Transverse colon (tissue), 4 donors: Measurements from ENCODE around the gene INTS2. TPM values are rescaled to one million over a fixed set of nuclear protein-coding genes. Genes with fewer than 3 reads are reported as not detected.

Experiments
- DNase-seq: peaks from one replicate; pipeline ENCODE4 v3.0.0-alpha.2; 2019
- H3K27ac ChIP-seq, 4 donors: fragments of 200-600 bp; sonication (generic); 2 replicates each; pipeline ENCODE4 v1.5.1; 2016 to 2018; ENCODE audit warnings: inconsistent platforms in 4 of 4
- H3K27me3 ChIP-seq: fragments of 200-600 bp; sonication (generic); 2 replicates; pipeline ENCODE4 v1.5.1; 2017; ENCODE audit warnings: inconsistent platforms
- H3K36me3 ChIP-seq, 4 donors: fragments of 200-600 bp; sonication (generic); 2 replicates each; pipeline ENCODE4 v1.5.1; 2017 to 2019; ENCODE audit warnings: inconsistent platforms in 4 of 4
- H3K4me1 ChIP-seq, 4 donors: fragments of 200-600 bp; sonication (generic); 2 replicates each; pipeline ENCODE4 v1.5.1; 2017 to 2020; ENCODE audit warnings: inconsistent platforms in 4 of 4
- H3K4me3 ChIP-seq, 4 donors: fragments of 200-600 bp; sonication (generic); 1 replicate in 1 of 4; 2 replicates in 3 of 4; pipeline versions ENCODE4 v1.5.1 to v1.6.1; 2017 to 2019; ENCODE audit warnings: inconsistent platforms in 4 of 4
- H3K9me3 ChIP-seq, 2 donors: fragments of 200-600 bp; sonication (generic); 2 replicates each; pipeline ENCODE4 v1.5.1; 2017 to 2019; ENCODE audit warnings: inconsistent platforms in 2 of 2
- EP300 ChIP-seq: sonication (generic); formaldehyde crosslinking; IDR thresholded peaks from one replicate; pipeline ENCODE4 v1.6.1; 2017; ENCODE audit warnings: antibody characterized with exemption, low read depth
- POLR2A ChIP-seq: fragments of 450-650 bp; IDR thresholded peaks from one replicate; pipeline ENCODE4 v1.6.1; 2016; ENCODE audit warnings: antibody characterized with exemption, mild to moderate bottlenecking, moderate library complexity
- POLR2AphosphoS5 ChIP-seq, 3 donors: sonication (generic); formaldehyde crosslinking; IDR thresholded peaks; one replicate each; pipeline ENCODE4 v1.6.1; 2016; ENCODE audit warnings: antibody characterized with exemption in 3 of 3
- WGBS, 2 donors: methylation state at CpG; one replicate each; pipeline ENCODE4 v1.1.5; 2018; ENCODE audit warnings: low coverage in 1 of 2; 5-methylcytosine and 5-hydroxymethylcytosine counted together
- in situ Hi-C, 4 donors: fragments of 200-750 bp; cut with MboI; loops; one replicate each; pipeline versions ENCODE4 v1.15.0 to v1.15.1; 2017; ENCODE audit warnings: low sequenced_read_pairs in 3 of 4, low pct_ligation_motif_present in 1 of 4, low pct_unique_long_range_greater_than_20kb in 1 of 4
- intact Hi-C: fragments of 100-400 bp; cut with DNase I; formaldehyde crosslinking; loops from one replicate; pipeline ENCODE4 v1.15.1; 2023; ENCODE audit warnings: low total_unique reads
- total RNA-seq, 4 donors: library from RNA; depleted of rRNA; stranded (reverse); fragments of >200 nt; gene quantifications; one replicate each; pipeline ENCODE4 v1.1.0, GENCODE V29; 2016
- TF ChIP-seq, protein P1 (sequence below), 5 experiments: fragments of 200-600 bp in 3 of 5; fragments of 450-650 bp in 2 of 5; sonication (generic) in 3 of 5; IDR thresholded peaks; 1 replicate in 2 of 5; 2 replicates in 3 of 5; pipeline ENCODE4 v1.5.1; 2016 to 2017; ENCODE audit warnings: antibody characterized with exemption in 5 of 5, inconsistent platforms in 3 of 5, mild to moderate bottlenecking in 2 of 5, moderate library complexity in 1 of 5

INTS2 gene
- total RNA-seq, 4 donors from 2014 or later = 1.9 to 17.7 (median 7.9) TPM

DNA sequence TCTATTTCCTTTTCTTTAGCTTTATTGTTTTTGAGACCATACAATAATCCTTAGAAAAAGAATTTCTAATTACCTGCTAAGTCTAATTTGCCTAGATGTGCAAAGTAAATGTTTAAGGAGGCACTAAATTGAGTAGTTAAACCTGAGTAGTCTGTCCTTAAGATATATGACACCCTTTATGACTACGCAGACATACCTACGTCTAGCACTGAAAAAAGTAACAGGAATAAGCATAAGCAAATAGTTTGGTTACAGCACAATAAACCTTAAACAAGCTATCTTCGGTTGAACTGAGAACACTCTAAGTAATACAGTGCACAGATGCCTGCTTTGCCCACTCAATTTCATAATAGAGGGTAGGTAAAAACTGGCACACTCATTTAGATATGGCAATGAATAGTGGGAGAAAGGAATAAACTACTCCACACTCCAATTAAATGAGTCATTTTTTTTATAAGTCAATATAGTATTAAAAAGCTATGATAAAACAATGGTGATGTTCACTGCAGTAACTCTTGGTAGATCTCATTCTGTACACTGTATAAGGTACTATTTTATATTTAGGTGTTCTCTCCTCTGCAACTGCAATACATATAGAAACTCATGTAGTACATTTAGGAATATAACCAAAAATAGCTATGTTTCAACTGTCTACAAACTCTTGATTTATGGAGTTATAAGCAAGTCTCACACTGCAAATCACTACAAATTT, 19.7 kb upstream of the INTS2 start:
- WGBS, 2 donors = 53 to 63% methylated on average over 3 of the region's 3 CpGs
- Histone ChIP-seq H3K27ac (no peak overlapping the region), H3K27me3 (no peaks in the 10 kb centered on the region), H3K4me3 (no peak overlapping the region), H3K36me3 (peaks cover 0 to 64% (median 24%) of the 10 kb centered on the region in 4 donors), H3K4me1 (no peaks in the 10 kb centered on the region), H3K9me3 (no peaks in the 10 kb centered on the region)
- intact Hi-C loops = no loop called here
- in situ Hi-C loops = no loop called here
- no peak for DNase-seq
- no peak for TF ChIP-seq EP300
- no peak for TF ChIP-seq POLR2AphosphoS5 (IDR thresholded peaks at IDR 0.05)

DNA sequence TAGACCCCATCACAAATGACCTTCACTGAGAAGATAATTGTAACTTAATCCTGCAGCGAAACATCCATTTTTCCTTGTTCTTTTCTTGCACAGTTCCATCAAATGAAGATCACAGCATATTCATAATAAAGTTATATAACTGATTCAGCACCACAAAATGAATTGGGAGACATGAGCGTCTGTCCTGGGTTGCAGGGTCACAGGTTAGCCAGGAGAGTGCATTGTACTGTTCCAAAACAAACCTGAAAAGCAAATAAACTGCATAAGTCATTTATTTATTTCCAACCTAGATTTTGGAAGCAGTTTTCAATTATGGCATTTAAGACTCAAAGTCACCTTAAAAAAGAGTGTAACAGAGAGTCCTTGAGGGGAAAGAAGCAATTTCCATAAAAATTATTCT, 18.6 kb upstream of the INTS2 start:
- in situ Hi-C loops = no loop called here
- H3K27ac ChIP-seq = no peak overlapping the region
- WGBS, 2 donors = 33 to 79% methylated on average over 1 to 2 of the region's 2 CpGs
- no peak for DNase-seq
- intact Hi-C loops = no loop called here
- H3K4me1 ChIP-seq = no peaks in the 10 kb centered on the region
- peaks cover 0 to 57% (median 18%) of the 10 kb centered on the region in 4 donors for H3K36me3 ChIP-seq
- no peaks in the 10 kb centered on the region for H3K9me3 ChIP-seq
- TF ChIP-seq, protein P1, sequence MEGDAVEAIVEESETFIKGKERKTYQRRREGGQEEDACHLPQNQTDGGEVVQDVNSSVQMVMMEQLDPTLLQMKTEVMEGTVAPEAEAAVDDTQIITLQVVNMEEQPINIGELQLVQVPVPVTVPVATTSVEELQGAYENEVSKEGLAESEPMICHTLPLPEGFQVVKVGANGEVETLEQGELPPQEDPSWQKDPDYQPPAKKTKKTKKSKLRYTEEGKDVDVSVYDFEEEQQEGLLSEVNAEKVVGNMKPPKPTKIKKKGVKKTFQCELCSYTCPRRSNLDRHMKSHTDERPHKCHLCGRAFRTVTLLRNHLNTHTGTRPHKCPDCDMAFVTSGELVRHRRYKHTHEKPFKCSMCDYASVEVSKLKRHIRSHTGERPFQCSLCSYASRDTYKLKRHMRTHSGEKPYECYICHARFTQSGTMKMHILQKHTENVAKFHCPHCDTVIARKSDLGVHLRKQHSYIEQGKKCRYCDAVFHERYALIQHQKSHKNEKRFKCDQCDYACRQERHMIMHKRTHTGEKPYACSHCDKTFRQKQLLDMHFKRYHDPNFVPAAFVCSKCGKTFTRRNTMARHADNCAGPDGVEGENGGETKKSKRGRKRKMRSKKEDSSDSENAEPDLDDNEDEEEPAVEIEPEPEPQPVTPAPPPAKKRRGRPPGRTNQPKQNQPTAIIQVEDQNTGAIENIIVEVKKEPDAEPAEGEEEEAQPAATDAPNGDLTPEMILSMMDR (IDR thresholded peaks at IDR 0.05) = no peak
- TF ChIP-seq POLR2AphosphoS5 (IDR thresholded peaks at IDR 0.05) (no peak), POLR2A (no peak)
- H3K27me3 ChIP-seq = no peaks in the 10 kb centered on the region
- no peak overlapping the region for H3K4me3 ChIP-seq

DNA sequence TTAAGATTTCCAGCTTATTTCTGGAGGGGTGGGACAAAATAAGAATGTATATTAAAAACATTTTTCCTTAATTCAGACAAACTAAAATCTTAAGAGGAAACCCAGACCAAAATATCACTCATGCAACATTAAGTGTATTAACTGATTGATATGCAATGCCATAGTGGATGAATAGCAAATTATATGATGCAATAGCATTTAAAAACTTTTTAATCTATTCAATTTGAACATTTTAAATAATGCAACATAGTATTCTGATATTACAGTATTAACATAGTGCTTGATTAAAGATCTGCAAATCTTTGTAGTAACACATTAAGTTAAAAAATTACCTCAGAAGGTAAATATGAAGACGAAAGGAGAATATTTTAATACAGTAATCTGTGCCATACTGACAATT, 15.3 kb upstream of the INTS2 start:
- no peaks in the 10 kb centered on the region for H3K9me3 ChIP-seq
- in situ Hi-C loops = no loop called here
- no peaks in the 10 kb centered on the region for H3K27me3 ChIP-seq
- 88 to 100% methylated on average over 1 of the region's 1 CpG for WGBS, 2 donors
- H3K36me3 ChIP-seq = peaks cover 0 to 40% (median 7%) of the 10 kb centered on the region in 4 donors
- intact Hi-C loops = no loop called here
- H3K4me1 ChIP-seq = no peaks in the 10 kb centered on the region
- no peak overlapping the region for H3K27ac ChIP-seq
- TF ChIP-seq EP300 (no peak), POLR2A (no peak), POLR2AphosphoS5 (IDR thresholded peaks at IDR 0.05) (no peak)
- TF ChIP-seq, protein P1 (IDR thresholded peaks at IDR 0.05) = no peak
- H3K4me3 ChIP-seq = no peak overlapping the region
- no peak for DNase-seq

DNA sequence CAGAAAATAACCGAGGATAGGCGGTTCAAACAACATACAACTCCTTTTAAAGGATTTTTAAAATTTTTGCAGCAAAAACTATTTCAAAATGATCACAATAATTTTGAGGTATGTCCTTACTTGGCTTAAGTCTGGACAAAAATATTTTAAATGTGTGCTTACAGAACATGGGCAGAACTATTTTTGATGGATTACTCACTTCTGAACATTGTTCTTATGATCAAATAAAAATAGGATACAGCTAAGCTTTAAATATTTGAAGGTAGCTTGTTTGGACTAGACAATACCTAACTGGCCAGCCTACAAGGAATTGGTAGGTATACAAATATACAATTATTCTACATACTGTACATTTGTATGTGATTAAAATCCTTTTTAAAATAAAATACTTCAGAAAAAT, 14.3 kb upstream of the INTS2 start:
- Histone ChIP-seq H3K4me1 (no peaks in the 10 kb centered on the region), H3K27me3 (no peaks in the 10 kb centered on the region), H3K36me3 (peaks cover 0 to 40% (median 7%) of the 10 kb centered on the region in 4 donors), H3K27ac (no peak overlapping the region), H3K9me3 (no peaks in the 10 kb centered on the region), H3K4me3 (no peak overlapping the region)
- TF ChIP-seq POLR2A (no peak), POLR2AphosphoS5 (IDR thresholded peaks at IDR 0.05) (no peak)
- in situ Hi-C loops (no loop called here), intact Hi-C loops (no loop called here)
- no peak for DNase-seq
- whole genome bisulfite sequencing, 2 donors = 94 to 96% methylated on average over 2 of the region's 2 CpGs

DNA sequence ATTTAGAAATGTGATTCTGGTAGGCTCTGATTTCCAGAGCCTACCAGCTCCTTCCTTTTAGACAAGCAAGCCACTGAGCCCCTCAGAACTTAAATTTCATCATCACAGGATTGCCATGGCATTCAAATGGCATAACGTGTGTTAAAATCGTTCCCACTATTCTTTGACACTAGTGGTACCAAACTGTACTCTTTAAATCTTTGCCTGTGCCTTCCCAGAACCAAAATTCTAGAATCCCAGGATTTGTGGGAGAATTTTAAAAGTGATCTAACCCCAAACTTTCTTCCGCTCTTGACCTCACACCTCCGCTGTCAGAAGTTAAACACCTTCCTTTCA, 287 bp upstream of the INTS2 start:
- no peak for TF ChIP-seq POLR2A
- TF ChIP-seq EP300 = no peak
- no peak for TF ChIP-seq POLR2AphosphoS5 (IDR thresholded peaks at IDR 0.05)
- TF ChIP-seq, protein P1 (IDR thresholded peaks at IDR 0.05) = no peak
- Histone ChIP-seq H3K36me3 (no peaks in the 10 kb centered on the region), H3K27me3 (no peaks in the 10 kb centered on the region), H3K9me3 (no peaks in the 10 kb centered on the region), H3K27ac (peak overlapping the region; percentile 88 to 95 (median 90)), H3K4me3 (peak overlapping the region; percentile 55 to 91 (median 72)), H3K4me1 (peaks cover 8 to 19% (median 15%) of the 10 kb centered on the region in 4 donors)
- DNase-seq = no peak
- in situ Hi-C loops = no loop called here
- intact Hi-C loops = loop anchor here (2.0 kb wide), 1 partner anchor 137 kb away; the partner anchor contains the start of gene MED13
- WGBS, 2 donors = 17 to 50% methylated on average over 2 to 4 of the region's 4 CpGs
